Measurements from ENCODE around the gene LLCFC1.

DNA sequence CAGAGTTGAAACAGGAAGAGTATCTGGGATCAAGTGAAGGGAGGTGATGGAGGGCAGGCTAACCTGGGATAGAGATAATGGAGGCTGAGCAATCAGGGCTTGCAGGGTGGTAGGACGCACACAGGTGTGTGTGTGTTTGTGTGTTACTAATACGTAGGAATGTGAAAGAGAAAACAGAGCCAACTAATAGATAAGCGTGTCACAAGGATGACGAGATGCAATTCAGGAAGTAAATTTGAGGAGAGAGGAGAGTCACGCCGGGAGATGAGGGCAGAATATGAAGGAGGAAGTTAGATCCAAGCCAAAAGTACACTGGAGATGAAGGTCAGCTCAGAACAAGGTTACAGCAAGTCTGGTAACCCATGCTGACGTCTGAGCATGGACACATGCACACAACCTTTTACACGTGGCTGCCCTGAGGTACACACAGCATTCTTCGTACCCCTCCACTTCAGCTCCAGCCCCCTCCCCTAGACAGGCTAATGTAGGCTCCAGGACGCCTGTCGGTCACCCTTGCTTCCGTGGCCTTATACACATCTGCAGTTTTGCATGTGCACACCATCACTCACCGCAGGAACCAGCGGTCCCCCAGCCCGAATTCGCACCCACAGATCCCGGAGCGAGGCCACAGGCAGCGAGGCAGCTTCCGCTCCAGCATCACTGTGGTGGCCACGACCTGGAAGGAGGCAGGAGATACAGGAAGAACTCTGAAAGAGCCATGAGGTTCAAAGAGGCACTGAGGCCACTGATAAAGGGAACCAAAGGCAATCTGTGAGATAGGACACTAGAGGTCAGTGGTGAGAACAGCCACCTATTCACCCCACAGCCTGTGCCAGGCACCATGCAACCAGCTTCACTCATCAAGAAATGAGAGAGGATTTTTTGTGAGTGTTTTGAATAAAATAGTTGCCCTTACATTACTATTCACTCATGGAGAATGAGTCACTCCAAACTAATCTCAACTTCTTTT, 30.1 kb upstream of the LLCFC1 start:
- TF ChIP-seq EZH2 (IDR thresholded peaks at IDR 0.05; ENCODE audit: insufficient read depth, poor library complexity, severe bottlenecking) (no peak), EZH2phosphoT487 (IDR thresholded peaks at IDR 0.05; ENCODE audit: insufficient read depth, low read depth) (no peak)

Data from GM23248 (cell line).